CD14-positive monocyte (primary cell): ENCODE measurements around the gene HIBCH. TPM values are rescaled to one million over a fixed set of nuclear protein-coding genes. Genes with fewer than 3 reads are reported as not detected.

Source experiments
- DNase-seq, 3 donors: peaks; one replicate each; pipeline ENCODE4 v3.0.0-alpha.2; 2011 to 2022
- H2AFZ ChIP-seq: 2 replicates; pipeline ENCODE4 v1.6.0; 2012; ENCODE audit warnings: mild to moderate bottlenecking, low read depth, low read length, inconsistent platforms; ENCODE audit not compliant: insufficient read depth, poor library complexity, severe bottlenecking
- H3K27ac ChIP-seq, 2 donors: 1 replicate in 1 of 2; 2 replicates in 1 of 2; pipeline ENCODE4 v1.5.1; 2012 to 2013; ENCODE audit warnings: low read length in 2 of 2, control low read depth in 1 of 2, inconsistent platforms in 1 of 2, low read depth in 1 of 2, mild to moderate bottlenecking in 1 of 2
- H3K27me3 ChIP-seq, 2 donors: one replicate each; pipeline versions ENCODE4 v1.6.0 to v1.6.1; 2011 to 2013; ENCODE audit warnings: low read length in 2 of 2; ENCODE audit not compliant: control insufficient read depth in 2 of 2, insufficient read depth in 2 of 2
- H3K36me3 ChIP-seq, 2 donors: replicated peaks in 1 of 2; 1 replicate in 1 of 2; 2 replicates in 1 of 2; pipeline versions ENCODE4 v1.5.1 to v1.6.1; 2012 to 2013; ENCODE audit warnings: low read length in 2 of 2, control low read depth in 1 of 2, inconsistent platforms in 1 of 2, mild to moderate bottlenecking in 1 of 2; ENCODE audit not compliant: insufficient read depth in 2 of 2, control insufficient read depth in 1 of 2
- H3K4me1 ChIP-seq, 2 donors: 1 replicate in 1 of 2; 2 replicates in 1 of 2; pipeline versions ENCODE4 v1.5.1 to v1.6.1; 2012 to 2013; ENCODE audit warnings: low read length in 2 of 2, control low read depth in 1 of 2, inconsistent platforms in 1 of 2, mild to moderate bottlenecking in 1 of 2, moderate library complexity in 1 of 2; ENCODE audit not compliant: insufficient read depth in 2 of 2, control insufficient read depth in 1 of 2
- H3K4me2 ChIP-seq: replicated peaks from 2 replicates; pipeline ENCODE3; 2012; ENCODE audit warnings: low read length, moderate library complexity, mild to moderate bottlenecking; ENCODE audit not compliant: poor library complexity, severe bottlenecking; ENCODE audit errors: extremely low read depth
- H3K4me3 ChIP-seq, 3 experiments: fragments of 200-600 bp in 1 of 3; sonication (generic) in 1 of 3; replicated peaks in 1 of 3; 1 replicate in 2 of 3; 2 replicates in 1 of 3; pipeline ENCODE4 v1.5.1; 2011 to 2013; ENCODE audit warnings: low read length in 3 of 3, mild to moderate bottlenecking in 3 of 3, control low read depth in 2 of 3, low read depth in 2 of 3, inconsistent platforms in 1 of 3, moderate library complexity in 1 of 3
- H3K79me2 ChIP-seq: 2 replicates; pipeline ENCODE4 v1.6.0; 2012; ENCODE audit warnings: mild to moderate bottlenecking, control low read depth, inconsistent platforms, low read length, moderate library complexity; ENCODE audit not compliant: insufficient read depth
- H3K9ac ChIP-seq: 2 replicates; pipeline ENCODE4 v1.6.0; 2017; ENCODE audit warnings: low read length, mild to moderate bottlenecking; ENCODE audit not compliant: insufficient read depth, poor library complexity, severe bottlenecking
- H3K9me3 ChIP-seq, 2 donors: replicated peaks in 1 of 2; 1 replicate in 1 of 2; 2 replicates in 1 of 2; pipeline versions ENCODE4 v1.5.1 to v1.6.1; 2012 to 2013; ENCODE audit warnings: low read length in 2 of 2, control low read depth in 1 of 2; ENCODE audit not compliant: control insufficient read depth in 1 of 2, insufficient read depth in 1 of 2
- H4K20me1 ChIP-seq: 2 replicates; pipeline ENCODE4 v1.6.0; 2012; ENCODE audit warnings: mild to moderate bottlenecking, low read length, control low read depth, moderate library complexity; ENCODE audit not compliant: insufficient read depth
- H3K27ac Mint-ChIP-seq, 7 donors: one replicate each; pipeline ENCODE4 v1.8.0; 2020; ENCODE audit warnings: mild to moderate bottlenecking in 7 of 7, mixed read lengths in 7 of 7, moderate library complexity in 6 of 7, inconsistent platforms in 2 of 7
- H3K27me3 Mint-ChIP-seq, 3 donors: one replicate each; pipeline ENCODE4 v1.8.0; 2021 to 2022; ENCODE audit warnings: low read depth in 3 of 3, mild to moderate bottlenecking in 3 of 3, mixed read lengths in 3 of 3, moderate library complexity in 3 of 3, inconsistent platforms in 1 of 3
- H3K36me3 Mint-ChIP-seq, 2 donors: one replicate each; pipeline ENCODE4 v1.8.0; 2020; ENCODE audit warnings: mixed read lengths in 2 of 2, inconsistent platforms in 1 of 2, mild to moderate bottlenecking in 1 of 2
- H3K4me1 Mint-ChIP-seq: one replicate; pipeline ENCODE4 v1.8.0; 2020; ENCODE audit warnings: mild to moderate bottlenecking, mixed read lengths
- H3K4me3 Mint-ChIP-seq, 2 donors: one replicate each; pipeline ENCODE4 v1.8.0; 2020; ENCODE audit warnings: mild to moderate bottlenecking in 2 of 2, mixed read lengths in 2 of 2, moderate library complexity in 1 of 2
- H3K9me3 Mint-ChIP-seq, 7 donors: one replicate each; pipeline ENCODE4 v1.8.0; 2020 to 2022; ENCODE audit warnings: mixed read lengths in 7 of 7, mild to moderate bottlenecking in 6 of 7, moderate library complexity in 6 of 7, inconsistent platforms in 2 of 7
- CTCF ChIP-seq: fragments of 200-600 bp; IDR thresholded peaks from one replicate; pipeline ENCODE4 v1.8.0; 2022; ENCODE audit warnings: antibody characterized with exemption, mild to moderate bottlenecking
- WGBS: methylation state at CpG from one replicate; pipeline ENCODE4 v1.1.5; 2013; ENCODE audit warnings: missing lambda C conversion rate; ENCODE audit not compliant: insufficient coverage; 5-methylcytosine and 5-hydroxymethylcytosine counted together
- intact Hi-C, 2 donors: fragments of 100-400 bp; cut with micrococcal nuclease; formaldehyde crosslinking; loops; one replicate each; pipeline versions ENCODE4 v1.15.0 to v1.15.1; 2023
- polyA plus RNA-seq, 3 donors: library from polyadenylated mRNA; depleted of rRNA in 1 of 3; unstranded in 2 of 3; stranded (reverse) in 1 of 3; fragments of 300-500 nt in 2 of 3; fragments of >200 nt in 1 of 3; fragmentation: Illumina TruSeq in 2 of 3; gene quantifications; 1 replicate in 2 of 3; 2 replicates in 1 of 3; pipeline ENCODE4 v1.2.3, GENCODE V29; 2012 to 2021

HIBCH gene
- polyA plus RNA-seq, 3 donors, result 3.3 to 8.2 (median 7.3) TPM

GRCh38 chr2:190339394-190339793, 19.8 kb upstream of the HIBCH start:
- Mint-ChIP-seq H3K4me1 (peaks cover 12% of the 10 kb centered on the region), H3K27ac (no peak overlapping the region), H3K36me3 (no peaks in the 10 kb centered on the region), H3K27me3 (no peaks in the 10 kb centered on the region), H3K9me3 (peaks cover 0 to 1% (median 0%) of the 10 kb centered on the region in 7 donors), H3K4me3 (no peak overlapping the region)
- Histone ChIP-seq H3K27ac (no peak overlapping the region), H3K27me3 (no peaks in the 10 kb centered on the region), H3K4me2 (no peak overlapping the region), H3K79me2 (peaks cover 4% of the 10 kb centered on the region), H3K36me3 (no peaks in the 10 kb centered on the region), H3K4me1 (peaks cover 11 to 12% of the 10 kb centered on the region in 2 donors), H4K20me1 (no peaks in the 10 kb centered on the region), H3K4me3 (no peak overlapping the region), H2AFZ (no peak overlapping the region), H3K9ac (no peak overlapping the region), H3K9me3 (no peaks in the 10 kb centered on the region)
- no peak for TF ChIP-seq CTCF
- no peak for DNase-seq
- intact Hi-C loops, result no loop called here
- WGBS, result no CpG with 5 or more reads among the region's 1 CpG

GRCh38 chr2:190338453-190338852, 18.8 kb upstream of the HIBCH start:
- H3K4me3 ChIP-seq, result no peak overlapping the region
- Mint-ChIP-seq H3K27me3 (no peaks in the 10 kb centered on the region), H3K9me3 (peaks cover 0 to 1% (median 0%) of the 10 kb centered on the region in 7 donors), H3K36me3 (no peaks in the 10 kb centered on the region), H3K4me1 (peaks cover 9% of the 10 kb centered on the region), H3K27ac (no peak overlapping the region), H3K4me3 (no peak overlapping the region)
- no peak overlapping the region for H3K9ac ChIP-seq
- no peak overlapping the region for H3K27ac ChIP-seq
- WGBS, result no CpG with 5 or more reads among the region's 1 CpG
- H2AFZ ChIP-seq, result no peak overlapping the region
- H3K4me2 ChIP-seq, result no peak overlapping the region
- no peaks in the 10 kb centered on the region for H3K36me3 ChIP-seq
- intact Hi-C loops, result no loop called here
- H3K79me2 ChIP-seq, result no peaks in the 10 kb centered on the region
- H3K4me1 ChIP-seq, result peaks cover 8 to 9% of the 10 kb centered on the region in 2 donors
- no peaks in the 10 kb centered on the region for H4K20me1 ChIP-seq
- DNase-seq, result no peak
- no peaks in the 10 kb centered on the region for H3K9me3 ChIP-seq
- H3K27me3 ChIP-seq, result no peaks in the 10 kb centered on the region
- TF ChIP-seq CTCF, result no peak
